Suprapubic skin (tissue), 3 donors: ENCODE results near the gene RFXANK.

Source experiments
- CTCF ChIP-seq, 2 donors: fragments of 200-600 bp in 1 of 2; fragments of 450-650 bp in 1 of 2; sonication (generic) in 1 of 2; IDR thresholded peaks; one replicate each; pipeline ENCODE4 v1.5.1; 2016 to 2019; ENCODE audit warnings: antibody characterized with exemption in 2 of 2, mild to moderate bottlenecking in 1 of 2, moderate library complexity in 1 of 2
- POLR2AphosphoS5 ChIP-seq, 3 donors: sonication (generic); formaldehyde crosslinking; IDR thresholded peaks; one replicate each; pipeline ENCODE4 v1.6.1; 2017; ENCODE audit warnings: antibody characterized with exemption in 3 of 3

GRCh38 chr19:19193926-19194325, 1.9 kb downstream of the RFXANK start:
- TF ChIP-seq CTCF (IDR thresholded peaks at IDR 0.05) (no peak), POLR2AphosphoS5 (IDR thresholded peaks at IDR 0.05) (no peak)
